GM23338 (cell line): ENCODE data around the gene SNX2.

Source experiments
- CREB1 ChIP-seq: fragments of 250-450 bp; sonication (Bioruptor Pico); IDR thresholded peaks from 2 replicates; pipeline ENCODE4 v1.5.0; 2020; ENCODE audit warnings: low read depth, mild to moderate bottlenecking, moderate library complexity
- CTCF ChIP-seq, 2 experiments: fragments of 200-600 bp in 1 of 2; sonication (generic) in 1 of 2; conservative IDR thresholded peaks; 2 replicates each; pipeline versions ENCODE4 v1.5.1 to v1.6.1; 2016 to 2017; ENCODE audit warnings: antibody characterized with exemption in 2 of 2, low read depth in 2 of 2, mild to moderate bottlenecking in 2 of 2, moderate library complexity in 1 of 2
- EZH2 ChIP-seq: fragments of 200-600 bp; sonication (generic); IDR thresholded peaks from one replicate; pipeline ENCODE4 v1.8.0; 2017; ENCODE audit warnings: antibody characterized with exemption, mild to moderate bottlenecking, low read depth; ENCODE audit not compliant: unreplicated experiment
- EZH2phosphoT487 ChIP-seq: fragments of 200-600 bp; sonication (generic); IDR thresholded peaks from one replicate; pipeline ENCODE4 v1.8.1; 2018; ENCODE audit warnings: antibody characterized with exemption; ENCODE audit not compliant: unreplicated experiment
- JUNB ChIP-seq: IDR thresholded peaks from one replicate; pipeline ENCODE4 v1.6.1; 2016; ENCODE audit warnings: antibody characterized with exemption; ENCODE audit not compliant: unreplicated experiment
- NANOG ChIP-seq: IDR thresholded peaks from 2 replicates; pipeline ENCODE4 v1.6.1; 2016; ENCODE audit warnings: antibody characterized with exemption, borderline replicate concordance
- POLR2AphosphoS5 ChIP-seq: IDR thresholded peaks from 2 replicates; pipeline ENCODE4 v1.6.1; 2016; ENCODE audit warnings: antibody characterized with exemption, low read depth
- REST ChIP-seq: IDR thresholded peaks from one replicate; pipeline ENCODE4 v1.6.1; 2018; ENCODE audit warnings: antibody characterized with exemption; ENCODE audit not compliant: unreplicated experiment
- ZNF114 ChIP-seq: fragments of 250-450 bp; sonication (Bioruptor Pico); IDR thresholded peaks from 2 replicates; pipeline ENCODE4 v1.5.0; 2020; ENCODE audit warnings: mild to moderate bottlenecking, moderate library complexity
- ZNF331 ChIP-seq: fragments of 250-450 bp; sonication (Bioruptor Pico); IDR thresholded peaks from 2 replicates; pipeline ENCODE4 v1.5.0; 2020; ENCODE audit warnings: low read depth, mild to moderate bottlenecking, moderate library complexity
- ZNF462 ChIP-seq: fragments of 250-450 bp; sonication (Bioruptor Pico); IDR thresholded peaks from 2 replicates; pipeline ENCODE4 v1.5.0; 2020; ENCODE audit warnings: mild to moderate bottlenecking, moderate library complexity

- no peak for TF ChIP-seq CTCF (conservative IDR thresholded peaks at IDR 0.05; ENCODE audit: low read depth in 2 of 2)
- no peak for TF ChIP-seq REST
- TF ChIP-seq JUNB, result no peak
- TF ChIP-seq POLR2AphosphoS5, result no peak
- no peak for TF ChIP-seq NANOG
- no peak for TF ChIP-seq EZH2phosphoT487
- no peak for TF ChIP-seq EZH2
- no peak for TF ChIP-seq ZNF462 (CRISPR knock-in tag)
- TF ChIP-seq CREB1 (CRISPR knock-in tag), result no peak
- TF ChIP-seq ZNF331, result no peak
- no peak for TF ChIP-seq ZNF114
Observed at GRCh38 chr5:122816756-122817155, 41.9 kb downstream of the SNX2 start.
